GM18498 (cell line): ENCODE measurements around the gene MTHFS.
"Not testable (repeated sequence)": the region's sequence is repeated elsewhere in the genome, so short reads cannot be mapped to it uniquely, and the experiment has no call there.

ENCODE experiments used
- ATAC-seq: cut with Tn5 transposase; IDR thresholded peaks from one replicate; pipeline ENCODE4 v1.9.1; 2021; ENCODE audit warnings: mild to moderate bottlenecking, moderate library complexity; ENCODE audit not compliant: unreplicated experiment

Gene MTHFS

DNA sequence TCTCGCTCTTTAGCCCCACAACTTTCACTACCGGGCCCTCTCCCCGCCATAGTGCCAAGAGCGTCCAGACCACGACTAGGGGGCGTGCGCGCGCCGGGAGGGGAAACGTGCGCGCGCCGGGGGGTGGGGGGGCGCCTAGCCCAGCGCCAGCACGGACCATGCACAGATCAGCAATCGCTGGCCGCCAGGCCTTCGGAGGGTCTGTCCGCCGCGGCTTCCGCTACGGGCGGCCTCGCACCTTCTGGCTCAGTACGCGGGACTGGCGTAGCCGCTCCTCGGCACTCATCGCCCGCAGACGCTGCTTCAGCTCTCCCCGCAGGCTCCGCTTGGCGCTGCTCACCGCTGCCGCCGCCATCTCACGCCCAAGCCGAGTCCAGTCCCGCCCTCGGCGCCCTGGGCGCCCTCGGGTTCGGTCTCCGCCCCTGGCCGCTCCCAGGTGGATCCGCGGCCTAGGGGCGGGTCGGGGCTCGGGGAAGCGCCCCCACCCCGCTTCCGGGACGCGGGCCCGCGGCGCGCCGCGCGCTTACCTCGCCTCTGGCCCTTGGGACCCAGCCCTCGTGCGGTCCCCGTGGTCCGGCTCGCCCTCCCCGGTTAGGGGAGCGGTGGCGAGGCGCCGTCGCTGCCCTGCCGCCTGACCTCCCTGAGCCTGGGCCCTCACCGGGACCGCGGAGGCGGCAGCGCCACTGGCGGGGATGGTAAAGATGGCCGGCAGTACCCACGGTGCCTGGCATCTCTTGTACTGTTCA, at the start of gene MTHFS:
Gene MTHFS (minus strand): TSS at position 381 of the 746 bp plus-strand sequence. CDS start 26 bp downstream, at position 355.
- peak; percentile 84 for ATAC-seq

DNA sequence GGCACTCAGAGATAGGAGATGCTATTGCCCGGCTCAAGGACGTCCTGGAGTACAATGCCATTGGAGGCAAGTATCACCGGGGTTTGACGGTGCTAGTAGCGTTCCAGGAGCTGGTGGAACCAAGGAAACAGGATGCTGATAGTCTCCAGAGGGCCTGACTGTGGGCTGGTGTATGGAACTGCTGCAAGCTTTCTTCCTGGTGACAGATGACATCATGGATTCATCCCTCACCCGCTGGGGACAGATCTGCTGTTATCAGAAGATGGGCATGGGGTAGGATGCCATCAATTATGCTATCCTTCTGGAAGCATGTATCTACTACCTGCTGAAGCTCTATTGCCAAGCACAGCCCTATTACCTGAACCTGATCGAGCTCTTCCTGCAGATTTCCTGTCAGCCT, 47.8 kb upstream of the MTHFS start:
- ATAC-seq: no peak

DNA sequence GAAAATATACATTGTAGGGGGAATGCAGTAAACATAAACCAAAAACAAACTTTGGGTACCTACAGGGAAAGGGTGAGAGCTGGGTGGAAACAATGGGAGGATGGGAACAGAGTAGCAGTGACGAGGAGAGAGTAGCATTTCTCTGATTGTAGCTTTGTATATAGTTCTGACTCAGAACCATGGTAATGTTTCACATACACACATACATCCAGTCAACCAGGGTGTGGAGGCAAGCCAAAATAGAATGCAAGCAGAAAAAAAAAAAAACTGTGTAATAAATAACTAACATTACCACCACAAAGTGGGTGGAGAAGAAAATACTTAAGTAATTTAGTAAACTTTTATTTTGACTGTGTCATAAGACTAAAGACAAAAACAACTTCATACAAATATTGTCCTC, 47.0 kb upstream of the MTHFS start:
- peak; percentile 77 for ATAC-seq

DNA sequence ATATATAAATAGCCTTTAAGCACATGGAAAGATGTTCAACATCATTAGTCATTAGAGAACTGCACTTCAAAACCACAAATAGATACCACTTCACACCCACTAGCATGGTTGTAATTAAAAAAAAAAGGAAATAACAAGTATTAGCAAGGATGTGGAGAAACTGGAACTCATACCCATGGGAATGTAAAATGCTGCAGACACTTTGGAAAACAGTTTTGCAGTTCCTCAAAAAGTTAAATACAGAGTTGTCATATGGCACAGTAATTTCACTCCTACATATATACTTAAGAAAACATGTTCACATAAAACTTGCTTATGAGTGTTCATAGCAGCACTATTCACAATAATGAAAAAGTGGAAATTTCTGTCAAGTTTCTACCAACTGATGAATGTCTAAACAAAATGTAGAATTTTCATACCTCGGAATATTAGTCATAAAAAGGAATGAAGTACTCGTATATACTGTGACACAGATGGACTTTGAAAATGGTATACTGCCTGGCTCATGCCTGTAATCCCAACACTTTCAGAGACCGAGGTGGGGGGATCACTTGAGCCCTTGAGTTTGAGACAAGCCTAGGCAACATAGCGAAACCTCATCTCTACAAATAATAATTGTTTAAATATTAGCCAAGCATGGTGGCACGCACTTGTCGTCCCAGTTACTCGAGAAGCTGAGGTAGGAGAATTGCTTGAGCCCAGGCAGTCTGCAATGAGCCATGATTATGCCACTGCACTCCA, 46.1 kb upstream of the MTHFS start:
- no peak for ATAC-seq

DNA sequence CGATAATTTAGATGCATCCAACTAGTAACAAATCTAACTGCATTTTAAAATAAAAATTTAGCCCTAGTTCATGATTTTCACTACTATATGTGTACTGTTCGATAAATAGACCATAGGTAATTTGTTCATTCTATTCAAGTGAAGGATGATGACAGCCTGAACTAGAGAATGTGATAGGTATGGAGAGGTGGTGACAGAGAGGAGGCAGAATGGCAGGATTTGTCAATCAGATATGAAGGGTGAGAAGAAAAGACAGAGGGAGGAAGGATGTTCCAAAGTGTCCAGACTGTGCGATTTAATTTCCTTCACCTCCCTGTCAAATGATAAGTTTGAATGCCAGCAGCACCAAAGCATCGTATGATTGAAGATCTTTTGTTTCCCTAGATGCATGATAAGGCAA, 42.6 kb upstream of the MTHFS start:
- no peak for ATAC-seq

DNA sequence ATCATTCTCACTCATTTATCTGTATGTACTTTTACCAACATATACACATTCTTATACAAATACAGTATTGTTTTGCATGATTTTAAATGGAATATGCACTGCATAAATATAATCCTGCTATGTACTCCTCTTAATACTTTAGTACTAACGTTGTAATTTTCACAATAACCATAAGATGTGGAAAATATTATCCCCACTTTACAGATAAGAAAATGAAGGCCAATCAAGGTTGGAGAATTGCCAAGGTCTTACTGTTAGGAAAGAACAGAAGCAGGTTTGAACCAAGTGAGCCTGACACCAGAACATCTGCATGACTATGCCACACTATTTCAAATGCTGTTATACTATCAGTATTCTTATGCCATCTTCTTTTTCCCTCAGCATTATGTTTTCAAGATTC, 41.3 kb upstream of the MTHFS start:
- ATAC-seq: no peak

DNA sequence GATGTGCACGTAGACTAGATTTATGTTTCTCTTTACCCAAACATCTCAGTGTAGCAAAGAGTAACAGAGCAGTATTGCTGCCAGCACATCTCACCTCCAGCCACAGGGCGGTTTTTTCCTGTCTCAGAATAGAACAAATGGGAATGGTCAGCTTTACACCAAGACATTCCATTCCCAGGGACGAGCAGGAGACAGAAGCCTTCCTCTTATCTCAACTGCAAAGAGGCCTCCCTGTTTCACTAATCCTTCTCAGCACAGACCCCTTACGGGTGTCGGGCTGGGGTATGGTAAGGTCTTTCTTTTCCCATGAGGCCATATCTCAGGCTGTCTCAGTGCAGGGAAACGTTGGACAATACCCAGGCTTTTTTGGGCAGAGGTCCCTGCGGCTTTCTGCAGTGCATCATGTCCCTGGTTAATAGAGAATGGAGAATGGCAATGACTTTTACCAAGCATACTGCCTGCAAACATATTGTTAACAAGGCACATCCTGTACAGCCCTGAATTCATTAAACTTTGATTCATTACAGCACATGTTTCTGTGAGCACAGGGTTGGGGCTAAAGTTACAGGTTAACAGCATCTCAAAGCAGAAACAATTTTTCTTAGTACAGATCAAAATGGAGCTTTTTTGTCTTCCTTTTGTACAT, 38.9 kb upstream of the MTHFS start:
- not testable (repeated sequence) for ATAC-seq

DNA sequence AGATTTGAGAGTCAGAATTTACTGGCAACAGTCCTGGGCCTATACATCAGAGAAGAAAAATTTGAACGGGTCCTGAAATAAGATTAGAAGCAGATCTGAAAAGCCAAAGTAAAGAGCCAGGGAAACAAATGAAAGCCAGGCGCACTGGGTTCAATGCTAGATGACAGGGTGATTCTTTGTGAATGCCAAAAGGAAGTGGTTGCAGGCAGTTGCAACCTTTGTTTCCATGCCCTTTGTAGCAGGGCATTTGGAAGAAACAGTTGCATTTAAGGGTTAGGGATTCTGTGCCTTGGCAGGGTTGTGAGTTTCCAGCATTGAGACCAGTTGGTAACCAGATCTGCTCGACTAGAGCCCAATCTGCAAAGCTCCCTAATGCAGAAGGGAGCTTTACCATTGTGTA, 36.4 kb upstream of the MTHFS start:
- ATAC-seq: no peak

DNA sequence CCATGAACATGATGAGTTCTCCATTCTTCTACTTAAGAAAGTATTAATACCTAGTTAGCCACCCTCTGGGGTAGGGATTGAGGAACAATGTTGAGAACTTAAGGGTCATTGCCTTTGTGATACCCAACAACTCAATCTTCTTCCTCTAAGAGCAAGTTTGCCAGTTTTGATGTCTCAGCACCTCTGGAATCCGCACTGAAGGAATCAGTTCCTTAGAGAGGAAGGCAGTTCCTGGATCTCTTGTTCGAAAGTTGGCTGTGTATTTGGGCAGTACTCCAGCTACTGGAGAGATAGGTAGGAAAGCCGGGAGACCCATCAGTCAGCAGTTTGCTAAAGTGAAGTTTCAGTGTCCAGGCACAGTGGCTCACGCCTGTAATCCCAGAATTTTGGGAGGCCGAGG, 35.6 kb upstream of the MTHFS start:
- no peak for ATAC-seq

DNA sequence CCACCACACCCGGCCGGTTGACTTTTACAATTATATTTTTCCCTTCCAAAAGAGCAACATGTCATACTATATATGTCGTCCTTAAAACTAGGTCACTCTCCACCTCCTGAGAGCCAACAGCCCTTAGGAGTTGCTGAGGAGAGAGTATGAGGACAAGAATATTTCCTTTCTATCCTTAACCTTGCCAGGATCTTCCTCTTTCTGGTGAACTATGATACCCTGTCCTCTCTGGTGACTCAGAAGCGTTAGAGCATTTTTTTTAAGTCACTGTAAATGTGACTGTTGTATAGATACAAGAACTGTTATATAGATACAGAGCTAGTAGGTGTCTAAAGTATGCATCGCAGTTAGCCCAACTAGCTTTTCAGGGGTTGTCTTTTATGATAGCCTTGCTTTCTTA, 33.7 kb upstream of the MTHFS start:
- no peak for ATAC-seq

DNA sequence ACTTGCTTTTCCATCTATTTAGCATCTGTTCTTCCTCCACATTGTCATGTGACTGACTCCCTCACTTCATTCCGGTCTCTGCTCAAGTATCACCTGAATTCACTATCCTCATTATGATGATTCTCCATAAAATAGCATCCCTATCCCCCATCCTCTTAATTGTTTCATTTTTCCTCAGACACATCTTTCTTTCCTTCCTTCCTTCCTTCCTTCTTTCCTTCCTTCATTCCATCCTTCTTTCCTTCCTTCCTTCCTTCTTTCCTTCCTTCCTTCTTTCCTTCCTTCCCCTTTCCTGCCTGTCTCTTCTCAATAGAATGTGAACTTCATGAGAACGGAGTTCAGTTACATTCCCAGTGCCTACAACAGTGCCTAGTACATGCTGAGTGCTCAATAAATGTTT, 32.6 kb upstream of the MTHFS start:
- ATAC-seq: no peak

DNA sequence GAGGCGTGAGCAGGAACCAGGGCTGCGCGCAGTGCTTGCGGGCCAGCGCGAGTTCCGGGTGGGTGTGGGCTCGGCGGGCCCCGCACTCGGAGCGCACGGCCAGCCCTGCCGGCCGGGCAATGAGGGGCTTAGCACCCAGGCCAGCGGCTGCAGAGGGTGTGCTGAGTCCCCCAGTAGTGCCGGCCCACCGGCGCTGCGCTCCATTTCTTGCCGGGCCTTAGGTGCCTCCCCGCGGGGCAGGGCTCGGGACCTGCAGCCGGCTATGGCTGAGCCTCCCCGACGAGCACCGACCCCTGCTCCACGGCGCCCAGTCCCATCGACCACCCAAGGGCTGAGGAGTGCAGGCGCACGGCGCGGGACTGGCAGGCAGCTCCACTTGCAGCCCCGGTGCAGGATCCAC, 29.3 kb upstream of the MTHFS start:
- not testable (repeated sequence) for ATAC-seq

DNA sequence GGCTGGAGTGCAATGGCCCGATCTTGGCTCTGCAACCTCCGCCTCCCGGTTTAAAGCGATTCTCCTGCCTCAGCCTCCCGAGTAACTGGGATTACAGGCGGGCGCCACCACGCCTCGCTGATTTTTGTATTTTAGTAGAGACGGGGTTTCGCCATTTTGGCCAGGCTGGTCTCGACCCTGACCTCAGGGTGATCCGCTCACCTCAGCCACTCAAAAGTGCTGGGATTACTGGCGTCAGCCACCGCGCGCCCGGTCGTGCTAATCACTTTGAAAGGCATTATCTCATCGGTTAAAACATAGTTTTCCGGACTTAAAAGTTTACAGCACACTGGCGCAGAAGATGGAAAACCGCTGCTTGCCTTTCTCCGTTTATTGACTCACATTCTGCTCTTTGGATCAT, 27.6 kb upstream of the MTHFS start:
- ATAC-seq: no peak

DNA sequence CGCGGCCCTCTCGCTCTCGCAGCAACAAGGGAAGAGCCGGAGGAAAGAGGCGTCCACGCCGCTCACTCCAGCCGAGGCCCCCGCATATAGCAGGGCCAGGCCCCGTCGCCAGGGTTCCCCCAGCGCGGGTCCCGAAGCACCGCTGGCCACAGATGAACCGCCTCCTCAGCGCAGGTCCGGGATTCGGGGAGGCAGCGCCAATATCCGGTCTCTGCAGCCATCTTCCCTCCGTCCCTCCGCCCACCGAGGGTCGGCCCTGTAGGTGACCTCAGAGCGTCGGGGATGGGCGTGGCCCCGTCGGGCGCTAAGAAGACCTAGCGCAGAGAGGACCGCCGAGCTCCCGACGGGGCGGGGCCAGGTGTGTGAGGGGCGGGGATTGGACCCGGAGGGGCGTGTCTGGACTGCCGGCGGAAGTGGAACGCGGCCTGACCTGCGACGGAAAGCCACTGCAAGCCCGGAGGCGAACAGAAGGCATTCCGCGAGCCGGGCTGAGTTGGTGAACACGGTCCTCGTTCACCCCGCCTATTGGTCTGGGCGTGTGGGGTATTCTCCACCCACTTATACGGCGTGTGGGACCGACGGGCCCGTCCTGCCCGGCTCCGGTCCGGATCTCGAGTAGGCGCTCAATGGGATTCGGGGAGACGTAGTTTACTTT, 26.8 kb upstream of the MTHFS start:
- ATAC-seq: peak; percentile 98

DNA sequence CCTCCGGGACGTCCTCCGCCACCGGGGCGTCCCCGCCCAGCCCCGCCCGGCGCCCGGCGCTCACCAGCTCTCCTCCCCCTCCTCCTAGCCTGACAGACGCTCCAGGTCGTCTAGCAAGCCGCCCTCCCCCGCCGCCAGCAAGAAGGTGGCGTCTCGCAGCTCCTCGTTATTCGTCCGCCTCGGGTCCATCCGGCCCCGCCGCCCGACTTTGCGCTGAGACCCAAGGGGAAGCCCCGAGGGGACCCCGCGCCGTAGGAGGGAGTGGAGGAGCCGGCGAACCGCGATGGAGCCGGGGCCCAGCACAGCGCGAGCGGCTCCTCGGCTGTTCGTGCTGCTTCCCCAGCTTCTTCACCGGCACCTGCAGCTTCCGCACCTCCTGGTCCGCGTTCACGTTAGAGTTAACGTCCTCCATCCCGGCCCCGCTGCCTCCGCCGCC, 26.3 kb upstream of the MTHFS start:
- ATAC-seq: peak; percentile 39

DNA sequence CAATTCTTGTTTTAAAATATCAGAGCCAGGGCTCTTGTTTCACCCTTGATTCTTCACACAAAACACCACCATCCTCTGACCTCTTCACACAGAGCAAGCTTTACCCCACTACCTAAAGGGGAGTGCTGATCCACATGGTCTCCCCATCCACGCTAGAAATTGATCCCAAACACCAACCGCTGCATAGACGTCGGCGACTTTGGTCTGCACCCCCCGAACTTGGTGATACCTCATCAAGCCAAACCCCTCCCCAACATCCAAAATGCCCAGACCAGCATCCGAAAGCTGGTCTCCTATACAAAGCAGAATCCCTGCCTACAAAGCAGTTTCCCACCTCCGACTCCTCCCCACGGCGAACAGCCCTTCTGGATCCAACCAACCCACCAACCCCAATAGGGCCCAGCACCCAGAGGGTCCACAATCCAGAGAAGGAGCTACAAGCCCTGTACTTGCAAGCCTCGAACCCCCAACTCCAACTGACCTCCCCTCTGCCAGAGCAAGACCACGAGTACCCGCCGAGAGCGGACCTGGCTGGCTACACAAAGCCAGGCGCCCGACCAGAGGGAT, 25.8 kb upstream of the MTHFS start:
- no peak for ATAC-seq

DNA sequence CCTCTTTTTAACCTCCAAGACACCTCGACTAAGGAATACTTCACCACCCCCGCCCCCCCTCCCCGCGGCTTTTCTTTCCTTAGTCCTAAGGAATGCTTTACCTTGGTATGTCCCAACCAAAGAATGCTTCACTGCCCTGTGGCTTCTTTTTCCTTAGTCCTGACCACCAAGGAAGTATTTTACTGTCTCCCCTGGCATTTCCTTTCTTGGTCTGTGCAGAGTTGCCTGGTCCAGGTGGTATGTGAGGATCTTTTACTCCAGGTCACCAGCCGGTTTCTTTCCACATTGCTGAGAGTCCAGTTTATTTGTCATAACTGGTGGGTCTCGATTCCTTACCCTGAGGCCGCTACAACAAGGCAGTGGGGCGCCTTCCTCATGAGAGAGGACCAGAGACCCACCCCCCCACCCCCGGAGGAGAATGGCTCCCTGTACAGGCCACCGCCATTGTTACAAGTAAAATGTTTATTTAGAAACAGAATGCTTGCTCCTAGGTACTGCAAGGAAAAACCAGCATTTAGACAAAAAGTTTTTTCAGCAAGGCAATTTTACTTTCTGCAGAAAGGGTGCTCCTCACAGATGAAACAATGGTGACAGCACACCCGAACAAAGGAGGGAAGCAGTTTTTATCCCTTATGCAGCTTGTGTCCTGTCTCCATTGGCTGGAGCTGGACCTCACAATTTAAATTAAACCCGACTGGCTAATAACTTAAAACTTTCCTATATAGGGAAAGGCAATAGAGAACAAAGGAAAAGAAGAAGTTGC, 23.1 kb upstream of the MTHFS start:
- ATAC-seq: no peak

DNA sequence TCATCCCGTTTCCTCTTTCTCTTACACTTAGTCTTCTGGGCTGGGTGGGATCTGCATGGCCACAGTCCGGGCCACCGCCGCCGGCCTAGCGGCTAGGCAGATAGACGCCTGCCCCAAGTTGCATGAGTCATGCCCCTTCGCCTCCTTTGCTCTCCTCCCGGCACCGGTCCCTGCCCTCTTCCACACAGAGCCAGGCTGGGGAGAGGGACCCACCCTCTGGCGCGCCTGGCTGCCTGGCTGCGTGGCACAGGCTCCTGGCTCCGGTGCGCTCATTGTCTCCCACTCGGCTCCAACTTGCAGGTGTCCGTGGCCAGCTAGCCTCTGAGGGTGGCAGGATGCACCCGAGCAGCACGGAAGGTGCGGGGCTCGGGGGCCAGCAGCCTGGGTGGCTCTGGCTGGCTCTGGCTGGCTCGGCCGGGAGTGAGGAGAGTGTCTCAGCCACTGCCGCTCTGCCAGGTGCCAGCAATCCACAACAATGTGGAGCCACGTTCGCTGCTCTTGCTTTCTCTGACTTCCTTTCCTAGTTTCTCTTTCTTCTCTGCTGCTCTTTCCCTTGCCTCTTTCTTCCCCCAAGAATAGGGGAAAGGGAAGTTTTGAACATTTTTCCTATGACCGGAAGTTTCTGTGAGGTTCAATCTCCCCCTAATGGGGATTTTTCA, 22.4 kb upstream of the MTHFS start:
- no peak for ATAC-seq

DNA sequence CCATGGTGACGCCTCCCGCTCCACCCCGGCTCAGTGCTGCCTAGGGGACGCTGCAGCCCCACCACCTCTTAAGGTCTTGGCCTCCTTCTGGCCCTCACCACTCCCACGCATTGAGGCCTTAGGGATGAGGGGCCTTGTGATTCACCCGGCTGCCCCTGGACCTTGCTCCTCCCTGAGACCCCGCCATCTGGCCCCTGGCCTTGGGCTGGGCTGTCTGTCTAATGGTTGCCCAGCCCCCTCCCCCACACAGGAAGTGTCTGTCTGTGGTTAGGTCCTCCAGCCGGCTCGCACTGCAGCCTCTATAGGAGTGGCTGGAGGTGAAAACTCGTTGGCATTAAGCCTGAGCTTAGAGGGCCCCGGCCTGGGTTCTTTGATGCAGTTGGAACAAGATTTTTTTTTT, 21.5 kb upstream of the MTHFS start:
- ATAC-seq: no peak
